ENCODE data around the gene MYO3B.

DNA sequence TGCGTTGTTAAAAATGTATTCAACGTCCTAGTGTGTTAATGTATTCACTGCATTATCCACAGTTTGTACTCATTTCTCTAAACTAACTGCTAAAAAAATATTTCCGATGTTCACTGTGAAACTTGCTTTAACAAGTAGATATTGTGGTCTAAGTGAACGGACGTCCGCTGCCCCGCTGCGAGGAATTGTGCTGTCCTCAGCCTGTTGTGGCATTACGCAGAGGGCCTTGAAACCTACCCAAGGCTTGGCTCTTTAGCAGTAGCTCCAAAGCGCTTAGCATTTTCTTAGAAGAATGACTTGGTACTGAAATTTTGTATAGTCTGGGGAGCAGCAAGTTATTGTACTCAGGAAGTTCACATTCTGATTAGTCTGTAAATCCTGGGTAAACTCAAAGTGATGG, 400.7 kb downstream of the MYO3B start:
- TF ChIP-seq, protein P1, sequence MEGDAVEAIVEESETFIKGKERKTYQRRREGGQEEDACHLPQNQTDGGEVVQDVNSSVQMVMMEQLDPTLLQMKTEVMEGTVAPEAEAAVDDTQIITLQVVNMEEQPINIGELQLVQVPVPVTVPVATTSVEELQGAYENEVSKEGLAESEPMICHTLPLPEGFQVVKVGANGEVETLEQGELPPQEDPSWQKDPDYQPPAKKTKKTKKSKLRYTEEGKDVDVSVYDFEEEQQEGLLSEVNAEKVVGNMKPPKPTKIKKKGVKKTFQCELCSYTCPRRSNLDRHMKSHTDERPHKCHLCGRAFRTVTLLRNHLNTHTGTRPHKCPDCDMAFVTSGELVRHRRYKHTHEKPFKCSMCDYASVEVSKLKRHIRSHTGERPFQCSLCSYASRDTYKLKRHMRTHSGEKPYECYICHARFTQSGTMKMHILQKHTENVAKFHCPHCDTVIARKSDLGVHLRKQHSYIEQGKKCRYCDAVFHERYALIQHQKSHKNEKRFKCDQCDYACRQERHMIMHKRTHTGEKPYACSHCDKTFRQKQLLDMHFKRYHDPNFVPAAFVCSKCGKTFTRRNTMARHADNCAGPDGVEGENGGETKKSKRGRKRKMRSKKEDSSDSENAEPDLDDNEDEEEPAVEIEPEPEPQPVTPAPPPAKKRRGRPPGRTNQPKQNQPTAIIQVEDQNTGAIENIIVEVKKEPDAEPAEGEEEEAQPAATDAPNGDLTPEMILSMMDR (IDR thresholded peaks at IDR 0.05; ENCODE audit: low read length), result no peak
- TF ChIP-seq EZH2phosphoT487 (IDR thresholded peaks at IDR 0.05; ENCODE audit: low read length) (no peak), EZH2 (optimal IDR thresholded peaks at IDR 0.05; ENCODE audit: low read depth, low read length) (no peak)
